Subcutaneous abdominal adipose tissue (tissue), 5 donors: ENCODE data around the gene ABCG1.
"Not testable (repeated sequence)": the region's sequence is repeated elsewhere in the genome, so short reads cannot be mapped to it uniquely, and the experiment has no call there.

Experiments
- H3K27ac ChIP-seq: one replicate; pipeline ENCODE4 v1.7.0; 2013; ENCODE audit warnings: low read depth, mild to moderate bottlenecking, inconsistent platforms, low read length, moderate library complexity
- H3K27me3 ChIP-seq, 5 donors: one replicate each; pipeline ENCODE4 v1.7.0; 2013; ENCODE audit warnings: low read length in 5 of 5, inconsistent platforms in 1 of 5; ENCODE audit not compliant: control insufficient read depth in 5 of 5, insufficient read depth in 4 of 5
- H3K36me3 ChIP-seq, 5 donors: one replicate each; pipeline ENCODE4 v1.7.0; 2013; ENCODE audit warnings: low read length in 5 of 5; ENCODE audit not compliant: control insufficient read depth in 5 of 5, insufficient read depth in 5 of 5
- H3K4me1 ChIP-seq, 5 donors: one replicate each; pipeline ENCODE4 v1.7.0; 2013; ENCODE audit warnings: low read length in 5 of 5, mild to moderate bottlenecking in 3 of 5, moderate library complexity in 1 of 5; ENCODE audit not compliant: control insufficient read depth in 5 of 5, insufficient read depth in 5 of 5
- H3K4me3 ChIP-seq, 5 donors: one replicate each; pipeline ENCODE4 v1.7.0; 2013; ENCODE audit warnings: low read length in 5 of 5, low read depth in 1 of 5
- H3K9ac ChIP-seq, 5 donors: one replicate each; pipeline ENCODE4 v1.7.0; 2013; ENCODE audit warnings: low read length in 5 of 5, mild to moderate bottlenecking in 4 of 5, moderate library complexity in 3 of 5
- H3K9me3 ChIP-seq, 5 donors: one replicate each; pipeline ENCODE4 v1.7.0; 2013; ENCODE audit warnings: low read length in 5 of 5; ENCODE audit not compliant: control insufficient read depth in 5 of 5
- donor health status: healthy.
- donor health status: healthy.
- donor health status: healthy.
- donor health status: healthy.
- donor health status: healthy.

The ABCG1 gene

DNA sequence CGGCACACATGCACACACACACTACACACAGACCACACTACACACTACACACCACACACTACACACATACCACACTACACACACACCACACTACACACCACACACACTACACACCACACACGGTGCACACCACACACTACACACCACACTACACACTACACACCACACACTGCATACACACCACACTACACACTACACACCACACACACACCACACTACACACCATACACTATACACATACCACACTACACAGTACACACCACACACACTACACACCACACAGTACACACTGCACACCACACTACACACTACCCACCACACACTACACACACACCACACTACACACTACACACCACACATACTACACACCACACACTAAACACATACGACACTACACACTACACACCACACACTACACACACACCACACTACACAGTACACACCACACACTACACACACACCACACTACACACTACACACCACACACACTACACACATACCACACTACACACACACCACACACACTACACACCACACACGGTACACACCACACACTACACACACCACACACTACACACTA is 73.7 kb downstream of the ABCG1 start:
- not testable (repeated sequence) for H3K27ac ChIP-seq, H3K9ac ChIP-seq, H3K9me3 ChIP-seq, H3K4me3 ChIP-seq
- H3K4me1 ChIP-seq = peaks cover 0 to 12% (median 0%) of the 10 kb centered on the region in 5 donors
- H3K36me3 ChIP-seq = peaks cover 0 to 93% (median 72%) of the 10 kb centered on the region in 5 donors
- H3K27me3 ChIP-seq = peaks cover 0 to 10% (median 3%) of the 10 kb centered on the region in 5 donors

DNA sequence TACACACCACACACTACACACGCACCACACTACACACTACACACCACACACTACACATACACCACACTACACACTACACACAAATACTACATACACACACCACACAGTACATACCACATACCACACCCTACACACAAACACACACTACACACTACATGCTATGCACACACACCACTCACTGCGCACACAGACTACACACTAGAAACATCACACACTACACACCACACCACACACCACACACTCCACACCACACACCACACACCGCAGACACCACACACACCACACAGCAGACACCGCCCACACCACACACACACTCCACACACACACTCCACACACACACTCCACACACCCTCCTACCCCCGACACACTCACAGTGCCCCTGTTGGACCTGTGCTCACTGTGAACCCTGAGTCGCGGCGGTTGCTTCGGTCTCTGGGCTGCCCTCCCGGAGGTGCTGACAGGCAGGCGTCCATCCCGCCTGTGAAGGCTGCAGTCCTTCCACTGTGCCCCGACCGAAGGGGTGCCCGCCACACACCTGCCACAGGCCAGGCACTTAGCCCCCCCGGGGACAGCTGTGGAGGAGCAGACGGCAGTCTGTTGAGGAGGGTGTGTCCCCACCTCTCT is 74.8 kb downstream of the ABCG1 start:
- Histone ChIP-seq H3K9ac (no peak overlapping the region), H3K4me3 (no peak overlapping the region), H3K36me3 (peaks cover 0 to 83% (median 66%) of the 10 kb centered on the region in 5 donors), H3K27me3 (peaks cover 0 to 10% (median 3%) of the 10 kb centered on the region in 5 donors), H3K27ac (no peak overlapping the region), H3K9me3 (peaks cover 0 to 4% (median 0%) of the 10 kb centered on the region in 5 donors), H3K4me1 (peaks cover 0 to 16% (median 0%) of the 10 kb centered on the region in 5 donors)

DNA sequence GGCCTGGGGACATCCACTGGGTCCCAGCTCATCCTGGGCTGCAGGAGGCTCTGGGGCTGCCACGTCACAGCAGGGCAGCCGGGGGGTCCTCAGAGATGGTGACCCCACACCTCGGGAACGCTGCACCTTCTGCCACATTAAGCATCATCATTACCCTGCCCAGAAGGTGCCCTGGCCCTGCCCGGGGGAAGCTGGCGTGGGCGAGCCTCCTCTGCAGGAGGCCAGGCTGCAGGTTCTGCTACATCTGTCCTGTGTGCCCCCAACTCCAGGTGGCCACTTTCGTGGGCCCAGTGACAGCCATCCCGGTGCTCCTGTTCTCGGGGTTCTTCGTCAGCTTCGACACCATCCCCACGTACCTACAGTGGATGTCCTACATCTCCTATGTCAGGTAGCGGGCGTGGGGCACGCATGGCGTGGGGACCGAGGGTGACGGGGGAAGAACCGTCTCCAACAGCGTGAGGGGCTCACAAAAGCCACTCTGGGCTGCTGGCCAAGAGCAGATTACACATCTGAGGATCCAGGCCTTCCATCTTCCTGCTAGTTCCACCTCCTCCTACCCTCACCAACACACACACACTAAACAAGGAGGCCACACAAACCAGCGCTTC is 75.4 kb downstream of the ABCG1 start:
- H3K9me3 ChIP-seq = no peaks in the 10 kb centered on the region
- H3K27me3 ChIP-seq = peaks cover 0 to 10% (median 3%) of the 10 kb centered on the region in 5 donors
- H3K9ac ChIP-seq = no peak overlapping the region
- peaks cover 0 to 77% (median 66%) of the 10 kb centered on the region in 5 donors for H3K36me3 ChIP-seq
- H3K4me3 ChIP-seq = no peak overlapping the region
- no peak overlapping the region for H3K27ac ChIP-seq
- H3K4me1 ChIP-seq = peaks cover 0 to 21% (median 3%) of the 10 kb centered on the region in 5 donors

DNA sequence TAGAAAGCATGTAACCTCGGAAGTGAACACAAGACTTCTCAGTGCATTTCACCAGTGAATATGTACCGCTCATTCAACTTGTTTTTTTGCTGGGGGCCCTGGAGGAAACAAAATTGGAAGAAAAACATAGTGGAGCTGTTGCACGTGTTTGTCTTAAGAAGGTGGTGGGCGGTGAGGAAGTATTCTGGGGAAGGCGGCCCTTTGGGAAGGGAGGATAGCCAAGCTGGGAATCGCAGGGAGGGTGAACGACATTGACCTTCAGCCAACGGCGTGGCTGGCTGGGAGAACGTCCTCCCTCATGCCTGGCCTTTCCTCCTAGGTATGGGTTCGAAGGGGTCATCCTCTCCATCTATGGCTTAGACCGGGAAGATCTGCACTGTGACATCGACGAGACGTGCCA is 76.9 kb downstream of the ABCG1 start:
- Histone ChIP-seq H3K4me3 (no peak overlapping the region), H3K4me1 (peaks cover 0 to 28% (median 9%) of the 10 kb centered on the region in 5 donors), H3K27me3 (peaks cover 0 to 10% (median 3%) of the 10 kb centered on the region in 5 donors), H3K9me3 (no peaks in the 10 kb centered on the region), H3K36me3 (peaks cover 0 to 66% (median 57%) of the 10 kb centered on the region in 5 donors), H3K9ac (no peak overlapping the region), H3K27ac (no peak overlapping the region)

DNA sequence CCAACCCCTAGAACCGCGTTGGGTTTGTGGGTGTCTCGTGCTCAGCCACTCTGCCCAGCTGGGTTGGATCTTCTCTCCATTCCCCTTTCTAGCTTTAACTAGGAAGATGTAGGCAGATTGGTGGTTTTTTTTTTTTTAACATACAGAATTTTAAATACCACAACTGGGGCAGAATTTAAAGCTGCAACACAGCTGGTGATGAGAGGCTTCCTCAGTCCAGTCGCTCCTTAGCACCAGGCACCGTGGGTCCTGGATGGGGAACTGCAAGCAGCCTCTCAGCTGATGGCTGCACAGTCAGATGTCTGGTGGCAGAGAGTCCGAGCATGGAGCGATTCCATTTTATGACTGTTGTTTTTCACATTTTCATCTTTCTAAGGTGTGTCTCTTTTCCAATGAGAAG is 77.6 kb downstream of the ABCG1 start:
- peaks cover 0 to 59% (median 50%) of the 10 kb centered on the region in 5 donors for H3K36me3 ChIP-seq

DNA sequence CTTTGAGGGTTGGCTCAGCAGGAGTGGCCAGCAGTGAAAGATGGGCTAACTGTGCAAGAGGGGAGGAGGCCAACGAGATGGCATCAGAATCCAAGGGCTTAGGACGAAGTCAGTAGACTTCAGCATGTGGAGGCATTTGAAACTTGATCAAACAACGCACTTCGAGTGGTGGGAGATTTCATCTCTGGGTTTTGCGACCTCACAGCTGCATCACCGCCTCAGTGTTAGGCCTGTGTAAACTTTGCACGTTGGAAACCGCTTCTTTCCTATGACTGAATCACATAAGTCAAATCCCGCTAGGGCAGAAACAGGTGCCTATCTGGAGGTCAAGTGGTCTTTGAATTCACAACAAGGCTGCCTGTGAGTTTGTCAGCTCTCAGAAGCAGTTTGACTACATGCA is 78.4 kb downstream of the ABCG1 start:
- H3K4me3 ChIP-seq = no peak overlapping the region
- peaks cover 2 to 43% (median 24%) of the 10 kb centered on the region in 5 donors for H3K4me1 ChIP-seq
- H3K27me3 ChIP-seq = peaks cover 0 to 7% (median 3%) of the 10 kb centered on the region in 5 donors
- H3K36me3 ChIP-seq = peaks cover 0 to 51% (median 42%) of the 10 kb centered on the region in 5 donors
- no peaks in the 10 kb centered on the region for H3K9me3 ChIP-seq
- H3K9ac ChIP-seq = no peak overlapping the region
- H3K27ac ChIP-seq = no peak overlapping the region

More for the DNA sequence above, 77.6 kb downstream of the ABCG1 start:
- H3K9me3 ChIP-seq = no peaks in the 10 kb centered on the region
- H3K27me3 ChIP-seq = peaks cover 0 to 10% (median 3%) of the 10 kb centered on the region in 5 donors
- no peak overlapping the region for H3K4me3 ChIP-seq
- H3K4me1 ChIP-seq = peaks cover 0 to 34% (median 16%) of the 10 kb centered on the region in 5 donors
- H3K9ac ChIP-seq = no peak overlapping the region
- no peak overlapping the region for H3K27ac ChIP-seq

DNA sequence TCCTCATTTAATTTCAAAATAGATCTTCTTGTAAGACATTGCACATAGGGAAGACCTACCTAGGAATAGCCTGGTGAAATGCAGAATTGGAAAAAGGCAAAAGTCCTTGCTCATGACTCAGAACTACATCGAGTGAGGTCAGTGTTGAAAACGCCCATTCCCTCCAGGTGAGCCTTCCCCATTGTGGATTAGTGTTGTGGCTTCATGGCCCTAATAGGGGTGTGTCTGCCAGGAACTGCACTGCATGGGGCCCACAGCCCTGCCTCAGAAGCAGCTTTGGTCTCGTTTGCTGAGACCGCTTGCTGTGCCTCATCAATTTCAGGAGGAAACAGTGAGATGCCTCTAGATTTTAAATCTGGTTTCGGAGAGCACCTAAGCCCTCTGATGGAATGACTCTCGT is 79.3 kb downstream of the ABCG1 start:
- Histone ChIP-seq H3K9me3 (no peaks in the 10 kb centered on the region), H3K36me3 (peaks cover 0 to 43% (median 33%) of the 10 kb centered on the region in 5 donors), H3K27me3 (peaks cover 0 to 6% (median 3%) of the 10 kb centered on the region in 5 donors), H3K4me1 (peaks cover 2 to 52% (median 27%) of the 10 kb centered on the region in 5 donors), H3K27ac (no peak overlapping the region), H3K4me3 (no peak overlapping the region), H3K9ac (no peak overlapping the region)

DNA sequence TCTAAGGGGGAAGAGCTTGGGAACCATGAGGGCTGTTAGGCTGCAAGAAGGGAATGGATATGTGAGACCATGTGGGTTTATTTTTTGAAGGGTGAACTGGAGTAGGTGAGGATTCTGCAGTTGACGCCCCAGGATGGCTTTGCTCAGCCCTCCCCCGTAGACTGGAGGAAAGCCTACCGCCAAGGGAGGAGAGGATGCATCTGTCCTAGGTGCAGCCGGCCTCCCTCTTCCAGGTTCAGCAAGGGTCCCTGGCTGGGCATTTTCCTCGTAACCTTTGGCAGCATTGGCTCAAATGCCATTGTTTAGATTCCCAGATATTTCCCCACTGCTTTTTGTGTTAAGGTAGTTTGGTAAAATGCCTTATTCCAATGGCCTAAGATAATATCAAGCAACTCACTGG is 79.7 kb downstream of the ABCG1 start:
- H3K36me3 ChIP-seq = peaks cover 0 to 38% (median 29%) of the 10 kb centered on the region in 5 donors
- peaks cover 2 to 54% (median 27%) of the 10 kb centered on the region in 5 donors for H3K4me1 ChIP-seq
- H3K4me3 ChIP-seq = no peak overlapping the region
- no peak overlapping the region for H3K9ac ChIP-seq
- H3K27ac ChIP-seq = peak overlapping the region; percentile 11
- peaks cover 0 to 6% (median 3%) of the 10 kb centered on the region in 5 donors for H3K27me3 ChIP-seq
- no peaks in the 10 kb centered on the region for H3K9me3 ChIP-seq

DNA sequence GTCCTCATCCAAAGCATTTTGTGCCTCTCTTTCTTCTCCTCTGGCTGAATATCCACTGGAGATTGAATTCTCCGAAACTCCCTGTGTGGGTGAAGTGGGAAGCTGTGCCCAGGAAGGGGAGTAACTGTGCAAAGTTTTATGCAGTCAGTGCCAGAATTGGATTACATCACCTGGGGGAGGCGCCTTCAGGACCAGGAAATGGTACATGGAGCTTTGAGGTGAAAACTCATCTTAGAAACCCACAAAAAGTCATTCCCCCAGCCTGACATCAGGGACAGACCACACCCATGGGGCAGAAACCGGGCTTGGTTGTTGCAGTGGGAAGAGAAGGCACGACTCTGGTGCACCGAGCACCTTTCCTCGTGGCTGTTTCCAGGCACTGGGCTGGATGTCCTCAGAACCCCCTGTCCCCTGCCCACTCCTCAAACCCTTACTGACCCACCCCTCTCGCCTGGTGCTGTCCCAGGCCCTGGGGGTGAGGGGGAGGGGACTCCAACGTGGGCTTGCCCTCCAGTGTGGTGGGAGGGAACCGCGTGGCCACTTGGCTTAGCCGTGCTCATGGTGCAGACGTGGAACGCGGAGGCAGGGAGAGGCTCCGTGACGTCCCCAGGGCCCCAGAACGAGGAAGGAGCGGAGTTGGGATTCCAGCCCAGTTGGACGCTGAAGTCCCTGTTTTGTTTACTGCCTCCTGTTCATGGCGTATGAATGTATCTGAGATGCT is 80.5 kb downstream of the ABCG1 start:
- Histone ChIP-seq H3K9me3 (no peaks in the 10 kb centered on the region), H3K4me3 (peak overlapping the region in 2 of 5 donors; percentile 8 to 30), H3K27me3 (peaks cover 0 to 3% (median 2%) of the 10 kb centered on the region in 5 donors), H3K27ac (peak overlapping the region; percentile 11), H3K9ac (no peak overlapping the region), H3K36me3 (peaks cover 0 to 30% (median 20%) of the 10 kb centered on the region in 5 donors), H3K4me1 (peaks cover 2 to 54% (median 27%) of the 10 kb centered on the region in 5 donors)
